Endothelial cell of umbilical vein (primary cell): ENCODE data around the gene KIAA0753. TPM values are rescaled to one million over a fixed set of nuclear protein-coding genes. Genes with fewer than 3 reads are reported as not detected.
A peak's percentile ranks its signal among the peaks of the same experiment; 100 is the strongest.

Experiments used
- BruUV-seq: library from RNA; stranded (reverse); fragments of 400-500 nt; replicated peaks from 2 replicates; lab custom pipeline; 2021; lab: Mats Ljungman, UMichigan
- CTCF ChIA-PET: fragments of 300-600, 350-600 bp; sonication (Branson Sonifier 250); formaldehyde crosslinking; loops from one replicate; lab custom pipeline; 2021; ENCODE audit warnings: antibody characterized with exemption, inconsistent platforms; lab: Charles Lee
- POLR2A ChIA-PET: fragments of 300-600, 350-600 bp; sonication (Branson Sonifier 250); formaldehyde crosslinking; loops from one replicate; lab custom pipeline; 2021; ENCODE audit warnings: antibody characterized with exemption, inconsistent platforms; lab: Charles Lee
- DNase-seq: peaks from one replicate; pipeline ENCODE4 v3.0.0-alpha.2; 2011; ENCODE audit warnings: low read depth, low spot score
- FAIRE-seq: peaks from 2 replicates; lab custom pipeline; 2011; peaks lifted over from hg19 to GRCh38; lab: Jason Lieb, UNC
- H2AFZ ChIP-seq: 2 replicates; pipeline ENCODE4 v1.6.0; 2012; ENCODE audit warnings: low read depth, low read length, control low read depth, inconsistent platforms
- H3K27ac ChIP-seq: 2 replicates; pipeline ENCODE4 v1.5.1; 2011; ENCODE audit warnings: low read depth, mild to moderate bottlenecking, control low read depth, low read length, moderate library complexity; ENCODE audit not compliant: insufficient read depth
- H3K27me3 ChIP-seq, 2 experiments: 2 replicates each; pipeline versions ENCODE4 v1.6.0 to v1.6.1; 2011; ENCODE audit warnings: low read length in 2 of 2, mixed read lengths in 1 of 2; ENCODE audit not compliant: control insufficient read depth in 2 of 2, insufficient read depth in 2 of 2
- H3K36me3 ChIP-seq, 2 experiments: 2 replicates in 1 of 2; 3 replicates in 1 of 2; pipeline ENCODE4 v1.5.1; 2011; ENCODE audit warnings: low read length in 2 of 2, mild to moderate bottlenecking in 1 of 2, moderate library complexity in 1 of 2; ENCODE audit not compliant: control insufficient read depth in 2 of 2, insufficient read depth in 2 of 2; ENCODE audit errors: extremely low read depth in 1 of 2
- H3K4me1 ChIP-seq: 3 replicates; pipeline ENCODE4 v1.5.1; 2011; ENCODE audit warnings: mild to moderate bottlenecking, low read length; ENCODE audit not compliant: control insufficient read depth, insufficient read depth; ENCODE audit errors: extremely low read depth
- H3K4me2 ChIP-seq: 2 replicates; pipeline ENCODE4 v1.6.1; 2011; ENCODE audit warnings: low read length, control low read depth, mixed read lengths; ENCODE audit not compliant: insufficient read depth
- H3K4me3 ChIP-seq, 3 experiments: fragments of 200-600 bp in 1 of 3; sonication (generic), shearing (Covaris generic) in 1 of 3; replicated peaks in 1 of 3; 2 replicates each; pipeline ENCODE4 v1.5.1; 2011 to 2016; ENCODE audit warnings: control low read depth in 3 of 3, low read length in 3 of 3, mild to moderate bottlenecking in 2 of 3, inconsistent platforms in 1 of 3, low read depth in 1 of 3, moderate library complexity in 1 of 3; ENCODE audit not compliant: insufficient read depth in 1 of 3
- H3K79me2 ChIP-seq: 2 replicates; pipeline ENCODE4 v1.6.0; 2012; ENCODE audit warnings: low read length, inconsistent platforms; ENCODE audit not compliant: control insufficient read depth, insufficient read depth
- H3K9ac ChIP-seq: replicated peaks from 2 replicates; pipeline ENCODE3; 2011; ENCODE audit warnings: low read length, control low read depth; ENCODE audit not compliant: insufficient read depth; ENCODE audit errors: extremely low read depth
- H3K9me1 ChIP-seq: replicated peaks from 3 replicates; pipeline ENCODE4 v1.6.0; 2011; ENCODE audit warnings: mild to moderate bottlenecking, low read length; ENCODE audit not compliant: control insufficient read depth, insufficient read depth; ENCODE audit errors: extremely low read depth
- H3K9me3 ChIP-seq: replicated peaks from 2 replicates; pipeline ENCODE4 v1.5.1; 2012; ENCODE audit warnings: low read length, inconsistent platforms; ENCODE audit not compliant: control insufficient read depth, insufficient read depth
- H4K20me1 ChIP-seq: replicated peaks from 2 replicates; pipeline ENCODE3; 2011; ENCODE audit warnings: mild to moderate bottlenecking, low read length; ENCODE audit not compliant: control insufficient read depth, insufficient read depth; ENCODE audit errors: extremely low read depth
- FOS ChIP-seq: IDR thresholded peaks from 2 replicates; pipeline ENCODE4 v1.6.1; 2011; ENCODE audit warnings: mild to moderate bottlenecking, low read length, moderate library complexity, borderline replicate concordance; ENCODE audit not compliant: insufficient read depth
- GATA2 ChIP-seq: IDR thresholded peaks from 2 replicates; pipeline ENCODE4 v1.7.0; 2011; ENCODE audit warnings: low read depth, mild to moderate bottlenecking, moderate library complexity, mixed read lengths, low read length; ENCODE audit not compliant: insufficient read length, insufficient read depth
- POLR2A ChIP-seq: IDR thresholded peaks from 2 replicates; pipeline ENCODE4 v1.6.1; 2012; ENCODE audit warnings: low read depth, mild to moderate bottlenecking, control low read depth, low read length
- POLR2AphosphoS5 ChIP-seq: IDR thresholded peaks from 2 replicates; pipeline ENCODE4 v1.6.1; 2012; ENCODE audit warnings: low read depth, mild to moderate bottlenecking, control low read depth, low read length, moderate library complexity; ENCODE audit not compliant: insufficient read depth
- dilution Hi-C: fragments of 300-500 bp; cut with MboI; formaldehyde crosslinking; loops from one replicate; pipeline ENCODE4 v1.15.0; 2019; ENCODE audit warnings: low sequenced_read_pairs; ENCODE audit not compliant: extremely low pct_ligation_motif_present
- intact Hi-C: fragments of 100-400 bp; cut with micrococcal nuclease; formaldehyde crosslinking; loops from one replicate; pipeline ENCODE4 v1.10.0; 2022
- polyA plus RNA-seq, 4 experiments: library from polyadenylated mRNA; depleted of rRNA in 3 of 4; stranded (reverse) in 3 of 4; unstranded in 1 of 4; fragments of >200 nt; gene quantifications; 2 replicates each; pipeline versions ENCODE4 v1.2.1 to v1.2.3, GENCODE V29; 2011 to 2012; ENCODE audit warnings: missing spikeins in 1 of 4
- total RNA-seq: library from RNA; stranded (reverse); gene quantifications from 2 replicates; pipeline ENCODE4 v1.2.3, GENCODE V29; 2021
- TF ChIP-seq, protein P1 (sequence below): IDR thresholded peaks from 2 replicates; pipeline ENCODE4 v1.6.1; 2011; ENCODE audit not compliant: insufficient read depth, insufficient read length

KIAA0753 gene
- total and polyA plus RNA-seq, 2 donors (not counting 3 experiments of a cell fraction or from before 2014, with no cell fraction given), result 5.3 to 23.9 TPM

DNA sequence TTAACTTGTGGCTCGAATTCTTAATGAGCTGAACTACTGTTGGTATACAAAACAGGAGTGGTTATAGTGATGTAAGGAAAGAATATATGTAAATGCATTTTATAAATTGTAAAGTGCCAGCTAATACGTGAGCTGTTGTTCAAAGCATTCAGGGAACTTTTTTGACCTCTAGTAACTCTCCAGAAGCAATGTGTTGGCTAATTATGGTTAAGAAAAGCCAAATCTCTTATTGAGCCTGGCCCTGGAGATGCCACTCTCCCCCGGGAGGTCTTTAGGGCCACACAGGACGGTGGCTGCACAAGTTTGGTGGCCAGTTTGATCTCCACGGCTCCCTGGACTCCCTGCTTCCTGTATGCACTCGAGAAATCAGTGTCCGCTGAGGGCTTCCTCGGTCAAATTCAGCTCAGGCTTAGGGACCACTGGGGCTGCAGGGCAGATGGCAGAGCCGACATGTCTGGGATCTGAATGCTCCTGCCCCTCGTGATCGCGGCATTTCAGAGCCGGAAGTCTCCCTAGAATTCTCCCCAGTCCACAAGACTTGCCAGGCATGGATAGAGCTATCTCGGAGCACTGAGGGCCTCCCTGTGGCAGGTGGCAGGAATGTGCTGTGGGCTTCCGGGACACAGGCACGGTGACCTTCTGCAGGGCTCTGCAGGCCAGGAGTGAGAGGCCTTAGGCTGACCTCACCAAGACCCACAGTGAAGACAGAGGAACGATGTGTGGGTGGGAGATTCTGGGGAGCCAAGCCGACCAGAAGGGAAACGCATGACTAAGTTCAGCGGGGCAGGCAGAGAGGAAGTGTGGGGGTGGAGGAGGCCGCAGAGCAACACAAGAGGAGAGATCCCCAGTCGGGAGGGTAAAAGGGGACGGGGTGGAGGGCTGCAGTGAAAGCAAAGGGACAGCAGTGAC, 65.6 kb downstream of the KIAA0753 start:
- Histone ChIP-seq H3K9me1 (no peaks in the 10 kb centered on the region), H2AFZ (peak overlapping the region; percentile 46), H3K79me2 (no peaks in the 10 kb centered on the region), H3K27me3 (no peaks in the 10 kb centered on the region), H3K4me2 (peak overlapping the region; percentile 37), H3K9ac (no peak overlapping the region), H3K27ac (peak overlapping the region; percentile 19), H4K20me1 (no peaks in the 10 kb centered on the region), H3K4me3 (no peak overlapping the region), H3K4me1 (peaks cover 14% of the 10 kb centered on the region), H3K9me3 (no peaks in the 10 kb centered on the region), H3K36me3 (peaks cover 2 to 6% of the 10 kb centered on the region in 2 experiments)
- CTCF ChIA-PET, result interaction anchor here (0.8 to 5.9 kb wide), 9 partner anchors 9 to 988 kb away, joined by 3 to 77 read pairs (median 3); no protein-coding TSS in a partner anchor
- dilution Hi-C loops (no loop called here), intact Hi-C loops (loop anchor here (1.0 to 5.0 kb wide), 2 partner anchors 68 to 102 kb away; no protein-coding TSS in a partner anchor)
- DNase-seq, result peak; percentile 69
- POLR2A ChIA-PET, result no interaction called here
- peak; percentile 56 for TF ChIP-seq FOS
- peak; percentile 27 for TF ChIP-seq GATA2
- TF ChIP-seq POLR2A, result no peak
- TF ChIP-seq POLR2AphosphoS5, result peak; percentile 56
- TF ChIP-seq, protein P1, sequence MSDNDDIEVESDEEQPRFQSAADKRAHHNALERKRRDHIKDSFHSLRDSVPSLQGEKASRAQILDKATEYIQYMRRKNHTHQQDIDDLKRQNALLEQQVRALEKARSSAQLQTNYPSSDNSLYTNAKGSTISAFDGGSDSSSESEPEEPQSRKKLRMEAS, result no peak
- BruUV-seq, result no TSS peak
- peak; percentile 85 for FAIRE-seq
